ENCODE data around the gene NMUR1.
A peak's percentile ranks its signal among the peaks of the same experiment; 100 is the strongest.

Gene NMUR1

DNA sequence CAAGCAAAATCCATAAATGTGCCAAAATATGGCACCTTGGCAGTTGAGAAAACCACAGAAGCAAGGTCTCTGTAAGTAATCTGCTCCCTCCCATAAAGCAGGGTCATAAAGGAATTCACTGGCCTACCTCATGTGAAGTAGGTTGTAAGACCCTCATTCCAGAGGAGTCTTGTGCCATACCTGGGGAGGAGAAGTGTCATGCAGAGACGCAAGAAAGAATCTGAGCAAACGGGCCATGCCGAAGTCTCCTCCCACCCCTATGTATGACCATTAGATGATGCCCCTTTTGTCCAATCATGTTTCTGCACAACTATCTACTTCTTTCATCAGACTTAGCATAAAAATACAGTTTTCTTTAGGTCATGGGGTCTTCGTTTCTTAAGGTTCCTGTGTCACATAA lies 14.6 kb downstream of the NMUR1 start:
- H3K27ac ChIP-seq (ENCODE audit: low read depth, low read length) = no peak overlapping the region

DNA sequence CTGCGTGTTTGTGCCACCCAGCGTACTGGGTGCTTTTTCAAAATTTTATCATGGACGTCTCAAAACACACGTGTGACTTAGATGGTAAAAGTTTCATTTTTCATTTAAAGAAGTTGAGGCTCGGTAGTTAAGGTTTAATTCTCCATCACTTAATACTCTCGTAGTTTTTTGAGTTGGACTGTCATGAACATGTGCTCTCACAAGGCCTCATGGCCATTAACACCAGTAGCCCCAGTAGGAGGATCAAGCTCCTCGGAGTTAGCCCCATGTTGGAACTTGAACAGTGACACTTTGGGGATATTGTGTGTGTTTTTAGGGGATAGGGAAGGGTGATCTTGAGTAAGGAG lies 15.3 kb downstream of the NMUR1 start:
- H3K9me3 ChIP-seq (ENCODE audit: control insufficient read depth in 5 of 5, low read length in 5 of 5) = no peaks in the 10 kb centered on the region
- peak overlapping the region; percentile 67 to 94 (median 89) for H3K4me3 ChIP-seq (ENCODE audit: low read depth in 1 of 5, low read length in 5 of 5)
- H3K36me3 ChIP-seq (ENCODE audit: control insufficient read depth in 5 of 5, insufficient read depth in 5 of 5, low read length in 5 of 5) = no peaks in the 10 kb centered on the region
- H3K9ac ChIP-seq (ENCODE audit: low read length in 5 of 5) = peak overlapping the region; percentile 66 to 95 (median 92)
- H3K27ac ChIP-seq (ENCODE audit: low read depth, low read length) = peak overlapping the region; percentile 80
- H3K27me3 ChIP-seq (ENCODE audit: control insufficient read depth in 5 of 5, insufficient read depth in 4 of 5, low read length in 5 of 5) = no peaks in the 10 kb centered on the region
- H3K4me1 ChIP-seq (ENCODE audit: control insufficient read depth in 5 of 5, insufficient read depth in 5 of 5, low read length in 5 of 5) = peaks cover 0 to 29% (median 26%) of the 10 kb centered on the region in 5 donors

More for the DNA sequence above, 14.6 kb downstream of the NMUR1 start:
- Histone ChIP-seq H3K9ac (ENCODE audit: low read length in 5 of 5) (no peak overlapping the region), H3K4me3 (ENCODE audit: low read depth in 1 of 5, low read length in 5 of 5) (no peak overlapping the region), H3K27me3 (ENCODE audit: control insufficient read depth in 5 of 5, insufficient read depth in 4 of 5, low read length in 5 of 5) (no peaks in the 10 kb centered on the region), H3K36me3 (ENCODE audit: control insufficient read depth in 5 of 5, insufficient read depth in 5 of 5, low read length in 5 of 5) (no peaks in the 10 kb centered on the region), H3K4me1 (ENCODE audit: control insufficient read depth in 5 of 5, insufficient read depth in 5 of 5, low read length in 5 of 5) (peaks cover 0 to 33% (median 26%) of the 10 kb centered on the region in 5 donors), H3K9me3 (ENCODE audit: control insufficient read depth in 5 of 5, low read length in 5 of 5) (no peaks in the 10 kb centered on the region)

DNA sequence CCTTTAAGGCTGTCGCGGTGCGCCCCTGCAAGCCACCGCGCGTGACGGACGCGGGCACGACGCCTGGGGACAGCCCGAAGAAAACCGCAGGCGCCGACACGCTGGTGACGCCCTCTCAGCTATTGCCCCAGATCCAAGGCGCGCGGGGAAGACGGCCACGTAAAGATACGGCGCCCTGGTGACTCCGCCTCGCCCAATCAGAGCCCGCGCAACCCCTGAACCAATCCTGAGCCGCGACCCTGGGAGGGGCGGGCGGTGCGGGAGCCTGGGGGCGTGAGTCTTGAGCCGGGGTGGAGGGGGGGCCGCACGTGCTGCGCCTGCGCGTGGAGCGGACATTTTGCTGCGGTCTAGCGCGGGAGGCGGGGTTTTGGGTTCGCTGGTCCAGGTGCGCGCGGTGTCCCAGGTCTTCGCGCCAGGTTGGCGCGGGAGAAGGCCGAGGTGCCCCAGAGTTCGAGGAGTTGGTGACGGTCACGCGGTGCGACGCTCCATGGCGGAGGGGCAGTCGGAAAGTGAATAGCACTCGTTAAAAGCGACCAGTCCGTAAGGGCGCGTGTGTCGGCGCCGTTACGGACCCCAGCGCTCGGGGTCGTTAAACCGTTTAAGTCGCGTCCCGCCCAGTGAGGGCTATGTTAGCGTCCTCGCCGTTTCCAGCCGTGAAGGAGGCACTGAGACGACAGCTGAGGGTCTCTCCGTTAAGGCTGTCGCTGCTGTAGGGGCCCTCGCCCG lies 15.9 kb downstream of the NMUR1 start:
- no peaks in the 10 kb centered on the region for H3K27me3 ChIP-seq (ENCODE audit: control insufficient read depth in 5 of 5, insufficient read depth in 4 of 5, low read length in 5 of 5)
- no peaks in the 10 kb centered on the region for H3K36me3 ChIP-seq (ENCODE audit: control insufficient read depth in 5 of 5, insufficient read depth in 5 of 5, low read length in 5 of 5)
- no peaks in the 10 kb centered on the region for H3K9me3 ChIP-seq (ENCODE audit: control insufficient read depth in 5 of 5, low read length in 5 of 5)
- peaks cover 0 to 29% (median 26%) of the 10 kb centered on the region in 5 donors for H3K4me1 ChIP-seq (ENCODE audit: control insufficient read depth in 5 of 5, insufficient read depth in 5 of 5, low read length in 5 of 5)
- H3K4me3 ChIP-seq (ENCODE audit: low read depth in 1 of 5, low read length in 5 of 5) = peak overlapping the region; percentile 86 to 94 (median 89)
- H3K27ac ChIP-seq (ENCODE audit: low read depth, low read length) = peak overlapping the region; percentile 80
- H3K9ac ChIP-seq (ENCODE audit: low read length in 5 of 5) = peak overlapping the region; percentile 66 to 95 (median 92)

DNA sequence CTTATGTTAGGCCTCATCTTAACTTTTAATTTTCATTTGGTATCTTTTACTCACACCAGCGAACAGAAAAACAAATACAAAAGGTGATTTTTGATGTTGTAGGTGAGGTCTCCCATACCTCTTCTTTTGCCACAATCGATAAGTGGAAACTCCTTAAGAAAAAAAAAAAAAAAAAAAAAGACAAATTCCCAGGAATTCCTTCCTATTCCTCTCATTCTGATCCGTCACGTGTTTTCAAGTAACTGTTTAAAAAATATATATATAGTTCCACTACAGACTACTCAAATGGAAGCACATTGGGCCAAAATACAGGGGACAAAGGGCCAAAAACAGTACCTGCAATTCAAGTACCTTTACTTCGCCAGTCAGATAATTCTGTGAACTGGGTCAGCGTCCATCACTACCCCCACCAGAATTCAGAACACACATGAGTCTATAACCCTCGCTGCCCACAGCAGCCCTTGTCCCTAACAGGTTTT lies 16.5 kb downstream of the NMUR1 start:
- Histone ChIP-seq H3K4me3 (ENCODE audit: low read depth in 1 of 5, low read length in 5 of 5) (peak overlapping the region; percentile 73 to 90 (median 86)), H3K27me3 (ENCODE audit: control insufficient read depth in 5 of 5, insufficient read depth in 4 of 5, low read length in 5 of 5) (no peaks in the 10 kb centered on the region), H3K4me1 (ENCODE audit: control insufficient read depth in 5 of 5, insufficient read depth in 5 of 5, low read length in 5 of 5) (peaks cover 0 to 29% (median 26%) of the 10 kb centered on the region in 5 donors), H3K27ac (ENCODE audit: low read depth, low read length) (peak overlapping the region; percentile 80), H3K9ac (ENCODE audit: low read length in 5 of 5) (peak overlapping the region in 4 of 5 donors; percentile 72 to 79 (median 78)), H3K9me3 (ENCODE audit: control insufficient read depth in 5 of 5, low read length in 5 of 5) (no peaks in the 10 kb centered on the region), H3K36me3 (ENCODE audit: control insufficient read depth in 5 of 5, insufficient read depth in 5 of 5, low read length in 5 of 5) (no peaks in the 10 kb centered on the region)

DNA sequence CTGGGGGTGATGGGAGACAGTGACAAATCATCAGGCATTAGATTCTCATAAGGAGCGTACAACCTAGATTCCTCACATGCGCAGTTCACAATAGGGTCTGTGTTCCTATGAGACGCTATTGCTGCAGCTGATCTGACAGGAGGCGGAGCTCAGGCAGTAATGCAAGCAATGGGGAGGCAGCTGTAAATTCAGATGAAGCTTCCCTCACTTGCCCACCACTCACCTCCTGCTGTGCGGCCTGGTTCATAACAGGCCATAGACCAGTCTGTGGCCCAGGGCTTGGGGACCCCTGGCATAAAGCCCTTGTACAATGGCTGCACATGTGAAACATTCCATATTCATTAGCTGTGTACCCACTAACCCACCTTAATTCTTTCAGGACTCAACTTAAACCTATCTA lies 18.0 kb downstream of the NMUR1 start:
- no peaks in the 10 kb centered on the region for H3K9me3 ChIP-seq (ENCODE audit: control insufficient read depth in 5 of 5, low read length in 5 of 5)
- H3K36me3 ChIP-seq (ENCODE audit: control insufficient read depth in 5 of 5, insufficient read depth in 5 of 5, low read length in 5 of 5) = no peaks in the 10 kb centered on the region
- no peak overlapping the region for H3K4me3 ChIP-seq (ENCODE audit: low read depth in 1 of 5, low read length in 5 of 5)
- peaks cover 0 to 29% (median 26%) of the 10 kb centered on the region in 5 donors for H3K4me1 ChIP-seq (ENCODE audit: control insufficient read depth in 5 of 5, insufficient read depth in 5 of 5, low read length in 5 of 5)
- H3K9ac ChIP-seq (ENCODE audit: low read length in 5 of 5) = no peak overlapping the region
- no peak overlapping the region for H3K27ac ChIP-seq (ENCODE audit: low read depth, low read length)
- H3K27me3 ChIP-seq (ENCODE audit: control insufficient read depth in 5 of 5, insufficient read depth in 4 of 5, low read length in 5 of 5) = no peaks in the 10 kb centered on the region

DNA sequence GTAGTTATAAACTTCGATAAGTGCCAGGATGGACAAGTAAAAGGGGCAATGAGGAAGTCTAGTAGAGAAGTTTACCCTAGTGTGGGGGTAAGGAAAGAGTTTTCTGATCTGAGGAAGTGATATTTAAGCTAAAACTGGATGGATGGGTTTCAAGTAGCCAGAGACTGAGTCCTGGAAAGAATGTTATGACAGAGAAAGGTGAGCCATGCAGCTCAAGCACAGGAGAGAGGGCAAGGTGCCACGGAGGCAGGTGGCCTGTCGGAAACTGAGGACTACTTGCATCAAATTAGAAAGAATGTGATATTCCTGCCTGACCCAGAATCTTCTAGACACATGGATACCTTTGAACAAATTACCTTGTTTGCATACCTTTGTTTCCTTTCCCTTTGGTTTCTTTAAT lies 26.5 kb downstream of the NMUR1 start:
- Histone ChIP-seq H3K27me3 (ENCODE audit: control insufficient read depth in 5 of 5, insufficient read depth in 4 of 5, low read length in 5 of 5) (no peaks in the 10 kb centered on the region), H3K27ac (ENCODE audit: low read depth, low read length) (no peak overlapping the region), H3K9ac (ENCODE audit: low read length in 5 of 5) (no peak overlapping the region), H3K36me3 (ENCODE audit: control insufficient read depth in 5 of 5, insufficient read depth in 5 of 5, low read length in 5 of 5) (peaks cover 0 to 4% (median 0%) of the 10 kb centered on the region in 5 donors), H3K4me1 (ENCODE audit: control insufficient read depth in 5 of 5, insufficient read depth in 5 of 5, low read length in 5 of 5) (peaks cover 0 to 6% (median 0%) of the 10 kb centered on the region in 5 donors), H3K4me3 (ENCODE audit: low read depth in 1 of 5, low read length in 5 of 5) (no peak overlapping the region), H3K9me3 (ENCODE audit: control insufficient read depth in 5 of 5, low read length in 5 of 5) (no peaks in the 10 kb centered on the region)

DNA sequence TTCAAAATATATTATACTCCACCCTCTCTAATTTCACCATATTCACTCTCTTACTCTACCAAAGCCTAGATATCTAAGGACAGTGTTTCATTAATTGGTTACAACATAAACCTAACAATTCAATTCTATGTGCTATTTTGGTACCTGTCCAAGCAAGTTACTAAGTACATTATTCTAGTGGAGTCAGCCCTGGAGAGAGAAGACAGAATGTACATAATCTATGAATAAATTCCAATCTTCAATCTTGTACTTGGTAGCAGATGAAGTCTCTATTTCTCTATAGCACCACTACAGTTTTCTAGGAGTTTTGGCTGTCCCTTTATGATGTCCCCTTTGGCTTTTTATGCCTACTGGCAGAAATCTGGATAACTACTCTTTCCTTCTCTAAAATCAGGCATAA lies 27.6 kb downstream of the NMUR1 start:
- Histone ChIP-seq H3K27ac (ENCODE audit: low read depth, low read length) (no peak overlapping the region), H3K9ac (ENCODE audit: low read length in 5 of 5) (no peak overlapping the region), H3K27me3 (ENCODE audit: control insufficient read depth in 5 of 5, insufficient read depth in 4 of 5, low read length in 5 of 5) (no peaks in the 10 kb centered on the region), H3K4me1 (ENCODE audit: control insufficient read depth in 5 of 5, insufficient read depth in 5 of 5, low read length in 5 of 5) (peaks cover 0 to 6% (median 0%) of the 10 kb centered on the region in 5 donors), H3K36me3 (ENCODE audit: control insufficient read depth in 5 of 5, insufficient read depth in 5 of 5, low read length in 5 of 5) (peaks cover 0 to 4% (median 0%) of the 10 kb centered on the region in 5 donors), H3K4me3 (ENCODE audit: low read depth in 1 of 5, low read length in 5 of 5) (no peak overlapping the region), H3K9me3 (ENCODE audit: control insufficient read depth in 5 of 5, low read length in 5 of 5) (no peaks in the 10 kb centered on the region)

DNA sequence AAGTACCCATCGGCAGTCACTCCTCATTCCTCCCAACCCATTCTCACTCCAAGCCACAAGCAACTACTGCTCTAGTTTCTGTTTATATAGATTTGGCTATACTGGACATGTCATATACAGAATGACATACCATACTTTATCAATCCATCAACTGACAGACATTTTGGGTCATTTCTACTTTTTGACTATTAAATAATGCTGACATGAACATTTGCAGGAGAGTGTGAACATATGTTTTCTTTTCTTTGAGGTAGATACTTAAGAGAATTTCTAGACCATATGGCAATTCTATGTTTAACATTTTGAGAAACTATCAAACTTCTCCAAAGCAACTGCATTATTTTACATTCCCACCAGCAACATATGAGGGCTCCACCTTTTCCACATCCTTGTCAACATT lies 32.6 kb downstream of the NMUR1 start:
- Histone ChIP-seq H3K9ac (ENCODE audit: low read length in 5 of 5) (no peak overlapping the region), H3K36me3 (ENCODE audit: control insufficient read depth in 5 of 5, insufficient read depth in 5 of 5, low read length in 5 of 5) (no peaks in the 10 kb centered on the region), H3K4me1 (ENCODE audit: control insufficient read depth in 5 of 5, insufficient read depth in 5 of 5, low read length in 5 of 5) (no peaks in the 10 kb centered on the region), H3K9me3 (ENCODE audit: control insufficient read depth in 5 of 5, low read length in 5 of 5) (no peaks in the 10 kb centered on the region), H3K27ac (ENCODE audit: low read depth, low read length) (no peak overlapping the region), H3K4me3 (ENCODE audit: low read depth in 1 of 5, low read length in 5 of 5) (no peak overlapping the region), H3K27me3 (ENCODE audit: control insufficient read depth in 5 of 5, insufficient read depth in 4 of 5, low read length in 5 of 5) (no peaks in the 10 kb centered on the region)

DNA sequence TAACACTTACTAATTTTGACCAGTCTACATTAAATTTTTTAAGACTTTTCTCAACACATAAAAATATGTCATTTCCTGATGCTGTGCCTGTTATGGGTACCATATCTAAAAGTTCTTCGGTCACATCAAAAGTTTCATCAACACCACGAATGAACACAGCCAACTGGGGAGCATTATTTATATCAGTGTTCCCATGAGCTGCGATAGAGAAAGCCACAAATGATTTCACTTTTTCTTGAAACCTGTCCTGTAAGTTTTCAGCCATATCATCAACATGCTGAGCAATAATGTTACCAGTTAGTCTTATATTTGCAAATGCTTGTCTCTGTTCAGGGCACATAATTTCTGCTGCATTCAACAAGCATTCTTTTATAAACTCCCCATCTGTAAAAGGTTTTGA lies 35.6 kb downstream of the NMUR1 start:
- Histone ChIP-seq H3K4me1 (ENCODE audit: control insufficient read depth in 5 of 5, insufficient read depth in 5 of 5, low read length in 5 of 5) (no peaks in the 10 kb centered on the region), H3K9me3 (ENCODE audit: control insufficient read depth in 5 of 5, low read length in 5 of 5) (no peaks in the 10 kb centered on the region), H3K4me3 (ENCODE audit: low read depth in 1 of 5, low read length in 5 of 5) (no peak overlapping the region), H3K27ac (ENCODE audit: low read depth, low read length) (no peak overlapping the region), H3K9ac (ENCODE audit: low read length in 5 of 5) (no peak overlapping the region), H3K36me3 (ENCODE audit: control insufficient read depth in 5 of 5, insufficient read depth in 5 of 5, low read length in 5 of 5) (no peaks in the 10 kb centered on the region), H3K27me3 (ENCODE audit: control insufficient read depth in 5 of 5, insufficient read depth in 4 of 5, low read length in 5 of 5) (no peaks in the 10 kb centered on the region)

DNA sequence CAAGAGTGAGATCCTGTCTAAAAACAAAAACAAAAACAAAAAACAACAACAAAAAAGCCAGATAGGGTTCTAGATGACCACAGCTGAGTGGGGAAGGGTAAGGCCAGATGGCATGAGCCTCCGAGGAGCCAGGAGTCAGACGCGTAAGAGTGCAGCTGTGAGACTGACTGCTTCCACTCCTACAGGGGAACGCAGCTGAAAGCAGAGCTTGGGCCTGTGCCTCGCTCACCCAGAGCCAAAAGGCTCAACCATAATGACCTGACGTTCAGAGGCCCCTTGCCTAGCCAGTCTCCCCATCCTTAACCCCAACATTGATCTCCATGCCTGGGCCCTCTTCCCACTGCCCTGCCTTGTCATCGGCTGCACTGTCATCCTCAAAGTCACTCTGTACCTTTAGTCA lies 39.4 kb downstream of the NMUR1 start:
- H3K4me1 ChIP-seq (ENCODE audit: control insufficient read depth in 5 of 5, insufficient read depth in 5 of 5, low read length in 5 of 5) = no peaks in the 10 kb centered on the region
- H3K27ac ChIP-seq (ENCODE audit: low read depth, low read length) = no peak overlapping the region
- H3K4me3 ChIP-seq (ENCODE audit: low read depth in 1 of 5, low read length in 5 of 5) = no peak overlapping the region
- H3K27me3 ChIP-seq (ENCODE audit: control insufficient read depth in 5 of 5, insufficient read depth in 4 of 5, low read length in 5 of 5) = no peaks in the 10 kb centered on the region
- H3K36me3 ChIP-seq (ENCODE audit: control insufficient read depth in 5 of 5, insufficient read depth in 5 of 5, low read length in 5 of 5) = no peaks in the 10 kb centered on the region
- no peak overlapping the region for H3K9ac ChIP-seq (ENCODE audit: low read length in 5 of 5)
- H3K9me3 ChIP-seq (ENCODE audit: control insufficient read depth in 5 of 5, low read length in 5 of 5) = no peaks in the 10 kb centered on the region

All from subcutaneous abdominal adipose tissue (tissue), 5 donors.